Heart right ventricle (tissue), 16 donors: ENCODE data around the gene ATP5MG. TPM values are rescaled to one million over a fixed set of nuclear protein-coding genes. Genes with fewer than 3 reads are reported as not detected.

Experiments
- ATAC-seq, 8 donors: fragments of 200-7000 bp; cut with Tn5 transposase; one replicate each; pipeline ENCODE4 v1.9.1; 2020; ENCODE audit warnings: mild to moderate bottlenecking in 8 of 8, moderate library complexity in 8 of 8, moderate number of reproducible peaks in 1 of 8
- DNase-seq, 2 donors: peaks; one replicate each; pipeline ENCODE4 v3.0.0-alpha.2; 2020
- H3K27ac ChIP-seq, 10 donors: fragments of 200-600 bp; sonication (generic) in 2 of 10; one replicate each; pipeline versions ENCODE4 v1.5.0 to v1.8.0; 2020 to 2022; ENCODE audit warnings: mild to moderate bottlenecking in 3 of 10
- H3K27me3 ChIP-seq, 7 donors: fragments of 200-600 bp; one replicate each; pipeline ENCODE4 v1.8.0; 2021 to 2022; ENCODE audit warnings: mild to moderate bottlenecking in 2 of 7
- H3K36me3 ChIP-seq, 9 donors: fragments of 200-600 bp; sonication (generic) in 1 of 9; one replicate each; pipeline versions ENCODE4 v1.5.0 to v1.8.0; 2020 to 2022; ENCODE audit warnings: mild to moderate bottlenecking in 2 of 9
- H3K4me1 ChIP-seq, 9 donors: fragments of 200-600 bp; sonication (generic) in 1 of 9; one replicate each; pipeline versions ENCODE4 v1.5.0 to v1.8.0; 2020 to 2022; ENCODE audit warnings: mild to moderate bottlenecking in 4 of 9
- H3K4me3 ChIP-seq, 10 donors: fragments of 200-600 bp; sonication (generic) in 2 of 10; one replicate each; pipeline versions ENCODE4 v1.5.0 to v1.8.0; 2020 to 2022; ENCODE audit warnings: mild to moderate bottlenecking in 7 of 10, moderate library complexity in 2 of 10
- H3K9me3 ChIP-seq, 11 donors: fragments of 200-600 bp in 10 of 11; sonication (generic) in 2 of 11; one replicate each; pipeline versions ENCODE4 v1.5.0 to v1.8.0; 2013 to 2022; ENCODE audit warnings: mild to moderate bottlenecking in 2 of 11, control low read depth in 1 of 11, moderate library complexity in 1 of 11
- CTCF ChIP-seq, 9 donors: fragments of 200-600 bp; sonication (generic) in 2 of 9; IDR thresholded peaks; one replicate each; pipeline versions ENCODE4 v1.5.0 to v1.8.0; 2021 to 2022; ENCODE audit warnings: antibody characterized with exemption in 9 of 9, mild to moderate bottlenecking in 5 of 9, moderate library complexity in 1 of 9
- WGBS, 2 donors: extraction: QIAGEN DNeasy Blood & Tissue Kit; methylation state at CpG; one replicate each; pipeline ENCODE4 v1.1.7; 2013; ENCODE audit warnings: inconsistent platforms in 1 of 2; 5-methylcytosine and 5-hydroxymethylcytosine counted together
- intact Hi-C, 10 donors: fragments of 100-400 bp; cut with DNase I; formaldehyde crosslinking; loops; one replicate each; pipeline versions ENCODE4 v1.11.1 to v1.14.2; 2022
- polyA plus RNA-seq, 2 donors: library from polyadenylated mRNA; stranded (reverse); fragments of 200-250 nt; gene quantifications; one replicate each; pipeline ENCODE4 v1.2.3, GENCODE V29; 2013
- total RNA-seq, 10 donors: library from RNA; stranded (reverse); fragmentation: NEBNext Ultra II Directional in 3 of 10; extraction: Animal tissue kit (Norgen Biotek cat#: 25700) in 3 of 10; gene quantifications; one replicate each; pipeline versions ENCODE4 v1.2.1 to v1.2.4, GENCODE V29; 2021 to 2023
- donor health status: Arrhythmogenic right ventricular cardiomyopathy.
- donor health status: ischemic (EF 13 %, LVEDD 7.1; RV severe dilation, severe dysfunction).
- donor health status: healthy with polysubstance abuse.
- donor health status: DM: no; HTN: yes; CAD: no.
- donor health status: DM: no; HTN: no; CAD: no.
- donor health status: ischemic (EF 25% LVEDD 6.9; RV normal size, moderate dysfunction).
- donor health status: ischemic (EF 25% LVEDD 5.7; RV mildly dilated, moderate dysfunction).
- donor health status: healthy.
- donor health status: DM: yes; HTN: yes; CAD: no.
- donor health status: Ischemic cardiomyopathy.
- donor health status: ischemic (EF 35%, LVEDD 5.7; RV mildly dilated, moderate dysfunction).
- donor health status: nonischemic (EF 11% LVEDD 7.7; RV severe dilation, severe dysfunction).
- donor health status: DM: yes; HTN: yes; CAD: no.
- donor health status: PGD.
- donor health status: ischemic (EF 29% LVEDD 5.4; RV normal size, mild dysfunction).
- donor health status: nonischemic (EF 23%, LVEDD 6.1; RV moderate dilation, normal function).

ATP5MG gene
- total and polyA plus RNA-seq, 12 donors = 365 to 800 (median 688) TPM

- Histone ChIP-seq H3K27me3 (no peaks in the 10 kb centered on the region), H3K36me3 (peaks cover 0 to 16% (median 0%) of the 10 kb centered on the region in 9 donors), H3K4me3 (no peak overlapping the region), H3K27ac (peak overlapping the region in 1 of 10 donors; percentile 38), H3K4me1 (peaks cover 0 to 17% (median 8%) of the 10 kb centered on the region in 9 donors), H3K9me3 (no peaks in the 10 kb centered on the region)
- intact Hi-C loops = no loop called here
- WGBS, 2 donors = 73 to 76% methylated on average over 5 of the region's 5 CpGs
- no peak for TF ChIP-seq CTCF (IDR thresholded peaks at IDR 0.05)
- no peak for DNase-seq
- peak in 1 of 8 donors; percentile 53 for ATAC-seq
Observed at GRCh38 chr11:118418766-118419165, 17.4 kb downstream of the ATP5MG start.

GRCh38 chr11:118427707-118428106 lies 26.3 kb downstream of the ATP5MG start:
- H3K4me3 ChIP-seq = no peak overlapping the region
- no peak for TF ChIP-seq CTCF (IDR thresholded peaks at IDR 0.05)
- no peak overlapping the region for H3K27ac ChIP-seq
- no peaks in the 10 kb centered on the region for H3K36me3 ChIP-seq
- H3K27me3 ChIP-seq = no peaks in the 10 kb centered on the region
- no peak for ATAC-seq
- intact Hi-C loops = no loop called here
- H3K4me1 ChIP-seq = peaks cover 0 to 11% (median 0%) of the 10 kb centered on the region in 9 donors
- 29 to 32% methylated on average over 1 of the region's 1 CpG for WGBS, 2 donors
- no peaks in the 10 kb centered on the region for H3K9me3 ChIP-seq
- DNase-seq = no peak

GRCh38 chr11:118430956-118431355 lies 29.6 kb downstream of the ATP5MG start:
- WGBS, 2 donors = 72 to 87% methylated on average over 2 of the region's 2 CpGs
- ATAC-seq (no peak), DNase-seq (no peak)
- intact Hi-C loops = loop anchor here in 1 of 10 donors (10.0 kb wide), 1 partner anchor 54 kb away; no protein-coding TSS in a partner anchor
- Histone ChIP-seq H3K27me3 (no peaks in the 10 kb centered on the region), H3K27ac (no peak overlapping the region), H3K9me3 (no peaks in the 10 kb centered on the region), H3K4me3 (no peak overlapping the region), H3K36me3 (peaks cover 0 to under 1% (median 0%) of the 10 kb centered on the region in 9 donors), H3K4me1 (peaks cover 0 to 16% (median 10%) of the 10 kb centered on the region in 9 donors)
- no peak for TF ChIP-seq CTCF (IDR thresholded peaks at IDR 0.05)

GRCh38 chr11:118434123-118434552 lies 32.7 kb downstream of the ATP5MG start:
- ATAC-seq = no peak
- Histone ChIP-seq H3K9me3 (no peaks in the 10 kb centered on the region), H3K27me3 (no peaks in the 10 kb centered on the region), H3K4me1 (peaks cover 4 to 34% (median 23%) of the 10 kb centered on the region in 9 donors), H3K27ac (no peak overlapping the region), H3K36me3 (peaks cover 0 to 3% (median 0%) of the 10 kb centered on the region in 9 donors), H3K4me3 (peak overlapping the region in 9 of 10 donors; percentile 84 to 100 (median 98))
- intact Hi-C loops = loop anchor here in 3 of 10 donors (2.0 to 10.0 kb wide), 3 partner anchors 31 to 55 kb away; no protein-coding TSS in a partner anchor
- WGBS, 2 donors = 9% methylated on average over 9 of the region's 9 CpGs
- no peak for DNase-seq
- no peak for TF ChIP-seq CTCF (IDR thresholded peaks at IDR 0.05)
